PC-9 (cell line): ENCODE measurements around the gene SLX4IP. TPM values are rescaled to one million over a fixed set of nuclear protein-coding genes. Genes with fewer than 3 reads are reported as not detected.
"Not testable (repeated sequence)": the region's sequence is repeated elsewhere in the genome, so short reads cannot be mapped to it uniquely, and the experiment has no call there.

Experiments
- BruUV-seq: library from RNA; stranded (reverse); fragments of 400-500 nt; replicated peaks from 2 replicates; lab custom pipeline; 2021; lab: Mats Ljungman, UMichigan
- CTCF ChIA-PET: fragments of 300-600 bp; sonication (Branson Sonifier 250); formaldehyde crosslinking; loops from one replicate; lab custom pipeline; 2022; ENCODE audit warnings: antibody characterized with exemption; lab: Charles Lee
- POLR2A ChIA-PET: fragments of 300-600 bp; sonication (Branson Sonifier 250); formaldehyde crosslinking; loops from one replicate; lab custom pipeline; 2022; ENCODE audit warnings: antibody characterized with exemption; ENCODE audit not compliant: unreplicated experiment; lab: Charles Lee
- DNase-seq, 2 experiments: peaks; one replicate each; pipeline versions ENCODE4 v3.0.0 to v3.0.0-alpha.2; 2015 to 2022; ENCODE audit warnings: mixed read lengths in 1 of 2
- H2AFZ ChIP-seq: fragments of 200-600 bp; sonication (generic); 2 replicates; pipeline ENCODE4 v1.8.1; 2017; ENCODE audit warnings: antibody characterized with exemption
- H3F3A ChIP-seq: fragments of 200-600 bp; sonication (generic); 2 replicates; pipeline ENCODE4 v1.8.1; 2017; ENCODE audit warnings: antibody characterized with exemption, mild to moderate bottlenecking, low read depth; ENCODE audit not compliant: insufficient read depth
- H3K27ac ChIP-seq: fragments of 200-600 bp; sonication (generic); 2 replicates; pipeline ENCODE4 v1.6.1; 2016; ENCODE audit warnings: mixed run types
- H3K27me3 ChIP-seq: fragments of 200-600 bp; sonication (generic); 2 replicates; pipeline ENCODE4 v1.6.1; 2016; ENCODE audit warnings: low read depth, mixed run types; ENCODE audit not compliant: insufficient read depth
- H3K36me3 ChIP-seq: fragments of 200-600 bp; sonication (generic); 2 replicates; pipeline ENCODE4 v1.6.1; 2016; ENCODE audit warnings: low read depth, mixed run types
- H3K4me1 ChIP-seq: fragments of 200-600 bp; sonication (generic); replicated peaks from 2 replicates; pipeline ENCODE4 v1.6.1; 2016; ENCODE audit warnings: mixed run types; ENCODE audit not compliant: insufficient read depth
- H3K4me2 ChIP-seq: fragments of 200-600 bp; sonication (generic); 2 replicates; pipeline ENCODE4 v1.6.1; 2017; ENCODE audit warnings: mixed run types
- H3K4me3 ChIP-seq: fragments of 200-600 bp; sonication (generic); 2 replicates; pipeline ENCODE4 v1.6.1; 2016; ENCODE audit warnings: mixed run types
- H3K79me2 ChIP-seq: fragments of 200-600 bp; sonication (generic); 2 replicates; pipeline ENCODE4 v1.6.1; 2017; ENCODE audit warnings: low read depth, mixed run types
- H3K9me2 ChIP-seq: fragments of 200-600 bp; sonication (generic); 2 replicates; pipeline ENCODE4 v1.8.1; 2017; ENCODE audit warnings: mild to moderate bottlenecking; ENCODE audit not compliant: insufficient read depth
- H3K9me3 ChIP-seq: fragments of 200-600 bp; sonication (generic); 2 replicates; pipeline ENCODE4 v1.8.1; 2016; ENCODE audit warnings: low read depth; ENCODE audit not compliant: insufficient read depth
- H4K20me1 ChIP-seq: fragments of 200-600 bp; sonication (generic); 2 replicates; pipeline ENCODE4 v1.8.1; 2017; ENCODE audit not compliant: insufficient read depth
- CTCF ChIP-seq: fragments of 200-600 bp; sonication (generic); conservative IDR thresholded peaks from 2 replicates; pipeline ENCODE4 v1.6.1; 2017; ENCODE audit warnings: mixed run types, antibody characterized with exemption, mild to moderate bottlenecking, moderate library complexity
- EZH2 ChIP-seq: fragments of 200-600 bp; sonication (generic); IDR thresholded peaks from 2 replicates; pipeline ENCODE4 v1.8.0; 2017; ENCODE audit warnings: antibody characterized with exemption, low read depth
- intact Hi-C: fragments of 100-400 bp; cut with micrococcal nuclease; formaldehyde crosslinking; loops from one replicate; pipeline ENCODE4 v1.10.0; 2022; ENCODE audit not compliant: unreplicated experiment
- total RNA-seq: library from RNA; stranded (reverse); gene quantifications from 2 replicates; pipeline ENCODE4 v1.2.3, GENCODE V29; 2021

The SLX4IP gene
- total RNA-seq, 1 experiment from 2014 or later = 13.4 TPM

GRCh38 chr20:10610251-10610650 is 175.1 kb downstream of the SLX4IP start:
- BruUV-seq = no TSS peak

GRCh38 chr20:10611357-10611756 is 176.3 kb downstream of the SLX4IP start:
- BruUV-seq = no TSS peak
- Histone ChIP-seq H3K4me2 (no peak overlapping the region), H4K20me1 (no peaks in the 10 kb centered on the region), H3K27ac (no peak overlapping the region), H3K4me3 (no peak overlapping the region), H3K4me1 (peaks cover 9% of the 10 kb centered on the region), H2AFZ (no peak overlapping the region), H3K27me3 (no peaks in the 10 kb centered on the region), H3K36me3 (no peaks in the 10 kb centered on the region), H3K79me2 (no peaks in the 10 kb centered on the region), H3F3A (no peaks in the 10 kb centered on the region), H3K9me2 (no peaks in the 10 kb centered on the region), H3K9me3 (no peaks in the 10 kb centered on the region)
- ChIA-PET CTCF (no interaction called here), POLR2A (no interaction called here)
- intact Hi-C loops = no loop called here
- peak; percentile 37; the same call in 1 of the 2 replicates for TF ChIP-seq CTCF
- TF ChIP-seq EZH2 = no peak
- DNase-seq = no peak

More at GRCh38 chr20:10610251-10610650, 175.1 kb downstream of the SLX4IP start:
- Histone ChIP-seq H3F3A (no peaks in the 10 kb centered on the region), H3K9me2 (no peaks in the 10 kb centered on the region), H3K27ac (peak overlapping the region; percentile 47; the same call in 1 of the 2 replicates), H3K4me3 (no peak overlapping the region), H3K9me3 (no peaks in the 10 kb centered on the region), H3K79me2 (0 out of 2 replicates have a peak, but pooled peaks cover 6% of the 10 kb centered on the region), H3K4me2 (no peak overlapping the region), H4K20me1 (no peaks in the 10 kb centered on the region), H3K27me3 (no peaks in the 10 kb centered on the region), H3K36me3 (no peaks in the 10 kb centered on the region; the same call in 1 of the 2 replicates), H2AFZ (no peak overlapping the region), H3K4me1 (peaks cover 14% of the 10 kb centered on the region)
- POLR2A ChIA-PET = interaction anchor here (0.7 kb wide), 1 partner anchor 147 kb away, joined by 8 read pairs; no protein-coding TSS in a partner anchor
- intact Hi-C loops = no loop called here
- CTCF ChIA-PET = no interaction called here
- TF ChIP-seq EZH2 = no peak
- TF ChIP-seq CTCF = no peak
- DNase-seq = no peak

GRCh38 chr20:10613426-10613825 is 178.3 kb downstream of the SLX4IP start:
- DNase-seq, H3F3A ChIP-seq, H3K27ac ChIP-seq, BruUV-seq, H3K4me2 ChIP-seq, H3K4me1 ChIP-seq, intact Hi-C loops, H4K20me1 ChIP-seq, H3K79me2 ChIP-seq, CTCF ChIA-PET, POLR2A ChIA-PET, H2AFZ ChIP-seq, H3K27me3 ChIP-seq, H3K36me3 ChIP-seq, H3K9me3 ChIP-seq, H3K9me2 ChIP-seq, H3K4me3 ChIP-seq: not testable (repeated sequence)

GRCh38 chr20:10613911-10614310 is 178.8 kb downstream of the SLX4IP start:
- Histone ChIP-seq H3K4me1 (peaks cover 9% of the 10 kb centered on the region), H3K27me3 (no peaks in the 10 kb centered on the region), H3K4me2 (no peak overlapping the region), H3K9me2 (no peaks in the 10 kb centered on the region), H2AFZ (no peak overlapping the region), H3K4me3 (no peak overlapping the region), H3K79me2 (no peaks in the 10 kb centered on the region), H3K27ac (no peak overlapping the region), H3F3A (no peaks in the 10 kb centered on the region), H4K20me1 (no peaks in the 10 kb centered on the region), H3K9me3 (no peaks in the 10 kb centered on the region), H3K36me3 (no peaks in the 10 kb centered on the region)
- intact Hi-C loops = no loop called here
- ChIA-PET CTCF (no interaction called here), POLR2A (interaction anchor here (0.5 kb wide), 1 partner anchor 362 kb away, joined by 5 read pairs; no protein-coding TSS in a partner anchor)
- no peak for DNase-seq
- BruUV-seq = no TSS peak
- TF ChIP-seq CTCF (no peak), EZH2 (no peak)
